Lower leg skin (tissue), 3 donors: ENCODE data around the gene FAM234A.

Experiments used
- CTCF ChIP-seq, 3 donors: fragments of 450-650 bp; IDR thresholded peaks; one replicate each; pipeline ENCODE4 v1.5.1; 2016; ENCODE audit warnings: antibody characterized with exemption in 3 of 3, mild to moderate bottlenecking in 3 of 3, moderate library complexity in 2 of 3
- POLR2A ChIP-seq, 2 donors: fragments of 450-650 bp; IDR thresholded peaks; one replicate each; pipeline ENCODE4 v1.6.1; 2016 to 2017; ENCODE audit warnings: antibody characterized with exemption in 2 of 2, mild to moderate bottlenecking in 1 of 2, moderate library complexity in 1 of 2

GRCh38 chr16:280991-281659, 46.5 kb downstream of the FAM234A start:
- TF ChIP-seq CTCF (IDR thresholded peaks at IDR 0.05) (no peak), POLR2A (IDR thresholded peaks at IDR 0.05) (no peak)
